Stimulated activated CD4-positive, alpha-beta T cell treated with anti-CD3 and anti-CD28 coated beads, Interleukin-4, amount 100 ng/mL, for 24 hours (primary cell): ENCODE measurements around the gene TUBB2B.

Source experiments
- DNase-seq: peaks from one replicate; pipeline ENCODE4 v3.0.0-alpha.2; 2020

Gene TUBB2B

DNA sequence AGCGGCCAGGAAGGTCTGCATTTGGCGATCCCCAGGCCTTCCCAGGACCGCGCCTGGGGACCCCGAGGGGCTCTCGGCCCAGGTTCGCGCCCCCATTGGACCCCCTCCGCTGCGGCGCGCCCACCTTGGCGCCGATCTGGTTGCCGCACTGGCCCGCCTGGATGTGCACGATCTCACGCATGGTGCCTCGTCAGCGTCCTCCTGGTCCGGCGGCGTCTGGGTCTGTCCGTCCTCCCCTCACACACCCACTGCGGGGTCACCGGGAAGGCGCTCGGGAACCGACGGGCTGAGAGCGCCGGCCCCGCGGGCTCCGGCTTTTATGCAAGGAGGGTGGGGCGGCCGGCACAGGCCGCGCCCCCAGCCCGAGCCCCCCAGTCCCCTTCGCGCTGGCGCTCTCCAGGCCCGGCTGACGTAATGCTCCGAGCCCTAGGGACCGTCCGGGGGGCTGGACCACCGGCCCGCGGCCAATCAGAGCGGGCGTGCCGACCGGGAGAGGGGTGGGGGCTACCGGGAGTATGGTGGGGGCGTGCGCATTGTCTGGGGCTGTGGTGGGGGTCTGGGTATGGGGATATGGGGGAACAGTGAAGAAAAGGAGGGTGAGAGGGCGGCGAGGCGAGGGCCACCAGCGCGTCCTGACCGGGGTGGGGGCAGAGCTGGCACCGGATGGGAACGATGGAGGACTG, at the start of gene TUBB2B:
TSS of gene TUBB2B (minus strand) at position 291 of the 683 bp plus-strand sequence. CDS start at position 181, 110 bp downstream.
- DNase-seq = no peak

DNA sequence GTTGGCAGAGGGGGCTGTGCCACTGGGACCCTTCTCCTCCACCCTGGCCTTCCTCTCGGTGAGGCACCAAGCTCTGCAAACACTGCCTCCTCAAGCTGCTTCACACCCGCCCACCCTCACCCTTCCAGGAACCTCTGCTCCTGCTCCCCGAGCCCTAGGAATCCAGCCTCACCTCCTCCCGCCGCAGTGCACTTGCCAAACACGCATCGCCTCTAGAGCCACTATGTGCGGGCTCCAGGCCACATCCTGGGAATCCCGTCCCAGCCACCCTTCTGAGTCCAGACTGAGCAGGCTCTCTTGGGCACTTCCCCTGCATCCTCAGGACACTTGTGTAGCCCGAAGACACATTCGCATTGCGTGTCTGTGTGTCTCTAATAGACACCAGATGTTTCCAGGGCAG, 49.8 kb upstream of the TUBB2B start:
- DNase-seq = no peak

DNA sequence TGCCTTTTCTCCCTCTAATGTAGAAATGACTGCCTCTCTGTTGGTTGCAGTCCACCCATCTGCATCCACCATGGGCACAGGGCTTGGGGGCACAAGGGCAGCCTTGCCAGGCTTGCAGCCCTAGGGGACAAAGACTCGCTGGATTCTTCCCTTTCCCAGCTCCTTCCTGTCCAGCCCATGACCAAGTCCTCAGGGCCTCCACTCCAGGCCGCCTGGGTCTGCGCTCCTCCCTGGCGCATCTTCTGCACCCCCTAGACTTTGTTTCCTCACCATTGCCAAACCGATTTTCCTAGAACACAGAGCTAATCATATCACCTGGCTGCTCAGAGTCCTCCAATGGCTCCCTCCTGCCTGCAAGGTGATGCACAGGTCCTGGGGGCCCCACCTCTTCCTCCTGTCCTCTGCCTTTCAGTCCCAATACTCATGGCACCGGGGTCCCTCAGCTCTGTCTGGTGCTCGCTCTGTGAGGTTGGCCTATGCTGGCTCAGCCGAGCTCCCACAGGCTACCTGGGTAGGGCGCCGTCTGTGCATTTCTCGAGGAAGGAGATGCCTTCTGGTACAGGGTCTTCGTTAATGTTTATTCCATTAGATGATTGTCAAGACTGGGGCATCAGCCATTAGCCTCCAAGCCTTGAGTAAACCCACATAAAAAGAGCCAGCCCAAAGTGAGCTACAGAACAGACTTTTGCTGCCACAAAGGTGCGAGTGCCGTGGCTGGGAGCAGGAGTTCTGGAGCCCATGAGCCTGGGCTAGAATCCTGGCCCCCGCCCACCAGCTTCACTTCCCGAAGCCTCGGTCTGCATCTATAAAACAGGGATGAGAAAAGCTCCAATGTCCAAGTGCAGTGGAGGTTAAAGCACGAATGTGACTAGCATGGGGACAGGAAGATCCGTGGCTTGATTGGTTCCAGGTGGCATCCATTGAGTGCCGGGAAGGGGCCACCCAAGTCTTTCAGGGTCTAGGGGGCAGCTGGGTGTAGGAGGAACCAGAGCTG, 49.0 kb upstream of the TUBB2B start:
- DNase-seq = no peak

DNA sequence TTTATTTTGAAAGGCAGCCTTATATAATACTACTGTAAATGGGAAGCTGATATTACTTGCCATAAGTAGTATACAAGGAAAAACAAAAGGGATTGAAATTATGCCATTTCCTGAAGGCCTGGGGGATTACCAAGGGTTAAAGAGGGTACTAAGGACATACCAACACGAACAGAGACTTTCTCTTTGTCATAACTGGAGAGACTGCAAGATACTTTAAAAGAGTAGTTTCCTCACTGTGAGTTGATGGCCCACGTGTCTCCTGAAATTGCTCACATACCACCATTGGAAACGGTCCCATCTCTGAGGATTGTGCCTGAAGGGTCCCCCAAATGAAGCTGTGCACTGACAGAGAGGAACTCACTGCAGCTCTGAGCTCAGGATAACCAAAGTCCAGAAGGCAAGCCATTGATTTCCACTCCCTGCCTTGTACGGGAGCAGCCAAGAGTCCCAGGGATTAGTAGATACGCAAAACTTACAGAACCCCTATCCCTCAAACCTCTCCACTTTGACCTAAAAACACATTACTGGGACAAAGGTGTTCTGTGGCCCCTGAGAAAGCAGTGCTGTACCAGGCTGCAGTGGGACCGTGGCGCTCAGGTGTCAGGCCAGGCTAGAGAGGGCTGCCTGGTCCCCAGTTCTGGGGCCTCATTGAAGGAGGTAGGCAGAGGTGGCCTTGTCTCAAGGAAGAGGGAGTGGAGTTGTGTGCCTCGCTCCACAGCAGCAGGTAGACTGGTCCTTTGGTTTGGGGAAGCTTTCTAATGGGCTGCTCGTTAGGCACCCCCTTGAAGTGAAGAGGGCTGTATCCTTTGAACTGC, 46.5 kb upstream of the TUBB2B start:
- no peak for DNase-seq

DNA sequence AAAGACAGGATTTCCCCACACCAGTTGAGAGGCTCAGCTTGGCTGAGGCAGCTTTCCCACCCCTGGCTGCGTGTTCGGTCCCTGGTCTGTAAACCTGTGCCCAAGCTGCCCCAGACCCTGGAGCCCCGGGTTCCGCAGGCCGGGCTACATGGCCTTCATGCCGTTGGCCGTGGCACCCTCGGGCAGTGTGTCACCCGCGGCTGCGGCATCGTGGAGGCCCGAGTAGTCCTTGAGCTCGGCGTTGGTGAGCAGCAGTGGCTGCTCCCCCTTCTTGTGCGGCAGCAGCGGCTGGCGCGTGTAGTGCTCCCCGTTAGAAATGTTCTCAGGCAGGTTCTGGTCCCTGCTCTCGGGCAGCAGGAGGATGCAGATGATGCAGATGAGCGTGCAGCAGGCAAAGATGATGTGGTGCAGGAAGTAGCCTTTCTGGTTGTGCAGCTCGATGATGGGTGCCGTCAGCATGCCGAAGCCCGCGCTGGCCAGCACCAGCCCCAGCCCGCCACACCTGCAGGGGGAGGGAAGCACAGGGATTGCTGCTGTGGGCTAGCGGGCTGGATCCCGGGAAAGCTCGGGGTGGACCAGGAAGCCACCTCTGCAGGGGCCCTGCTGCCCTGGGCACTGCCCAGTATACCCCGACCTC, 45.6 kb upstream of the TUBB2B start:
- DNase-seq = no peak

DNA sequence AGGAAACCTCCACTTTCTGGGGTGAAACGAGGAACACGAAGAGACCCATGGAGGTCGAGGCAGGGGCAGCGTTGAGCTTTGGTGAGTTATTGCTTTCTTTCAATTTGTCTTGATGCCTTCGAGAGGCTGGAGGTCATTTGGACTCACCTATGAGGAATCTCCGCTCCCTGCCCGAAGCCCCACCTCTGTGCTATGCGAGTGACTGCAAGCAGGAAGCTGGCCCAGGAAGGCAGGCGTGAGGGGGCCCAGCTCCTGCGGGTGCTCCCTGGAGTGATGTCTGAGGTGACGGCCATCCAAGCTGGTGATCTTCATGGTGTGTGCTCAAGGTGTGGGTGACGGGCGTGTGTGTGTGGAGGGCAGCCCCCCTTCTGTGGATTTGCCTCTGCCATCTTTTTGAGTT, 44.3 kb upstream of the TUBB2B start:
- no peak for DNase-seq

DNA sequence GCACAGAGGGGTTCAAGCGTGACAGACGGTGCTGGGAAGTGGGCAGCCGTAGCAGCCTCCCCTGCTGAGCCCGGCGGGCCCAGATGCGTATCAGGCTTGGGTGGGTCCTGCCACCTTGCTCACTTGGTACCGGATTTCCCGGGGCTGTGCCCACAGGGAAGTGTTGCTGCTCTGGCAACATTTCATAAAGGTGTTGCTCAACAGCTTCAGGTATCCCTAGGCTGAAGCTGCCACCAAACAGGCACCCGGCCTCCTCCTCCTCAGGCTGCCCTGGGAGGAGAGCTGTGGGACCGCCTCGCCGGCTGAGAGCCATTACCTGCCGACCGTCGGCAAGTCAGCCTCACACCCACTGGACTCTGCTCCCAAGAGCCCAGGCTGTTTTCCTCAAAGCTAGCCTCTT, 42.8 kb upstream of the TUBB2B start:
- DNase-seq = no peak

DNA sequence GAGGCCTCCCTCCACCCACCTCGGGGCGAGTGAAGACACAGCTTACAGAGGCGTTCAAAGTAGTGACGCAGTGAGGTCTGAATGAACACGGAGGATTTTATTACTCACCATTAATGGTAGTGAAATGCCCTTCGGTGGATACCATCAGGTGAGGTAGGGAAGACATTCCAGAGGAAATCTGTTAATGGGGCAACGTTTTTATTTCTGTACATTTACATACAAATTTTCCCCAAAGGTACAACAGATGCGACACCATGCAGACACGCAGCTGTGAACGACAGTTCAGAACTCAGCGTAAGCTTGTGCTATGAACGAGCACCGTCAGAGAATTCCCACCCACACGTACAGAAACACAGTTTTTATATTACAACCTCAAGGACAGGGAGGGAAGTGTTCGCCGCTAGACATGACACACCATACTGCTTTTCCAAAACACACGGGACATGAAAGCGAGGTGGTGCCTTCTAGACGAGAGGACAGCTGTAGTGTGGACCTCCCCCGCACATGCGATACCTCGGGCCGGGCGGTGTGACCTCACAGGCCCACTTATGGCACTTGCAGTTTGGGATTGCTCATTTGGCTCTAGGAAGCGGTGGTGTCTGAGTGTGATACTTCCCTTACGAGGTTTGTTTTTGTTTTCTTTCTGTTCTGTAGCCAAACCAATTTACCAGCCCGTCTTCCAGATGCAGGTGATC, 42.0 kb upstream of the TUBB2B start:
- DNase-seq = peak; percentile 39

DNA sequence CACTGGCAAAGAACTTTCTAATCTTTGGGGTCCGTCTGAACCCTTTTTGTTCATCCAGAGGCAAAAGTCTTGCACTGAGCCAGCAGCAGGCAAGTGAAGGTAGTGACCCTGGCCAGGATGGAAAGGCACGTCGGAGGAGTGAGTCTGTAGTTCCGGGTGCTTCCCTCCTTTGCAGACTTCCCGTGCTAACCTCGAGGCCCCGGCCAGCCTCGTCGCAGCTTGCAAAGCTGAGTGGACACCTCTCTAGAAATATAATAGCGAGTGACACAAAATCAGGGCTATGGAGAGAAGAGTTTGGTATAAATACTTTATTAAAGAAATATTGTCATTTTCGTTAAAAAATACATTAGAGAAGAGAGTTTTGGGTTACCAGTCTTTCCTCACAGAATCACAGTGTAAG, 41.2 kb upstream of the TUBB2B start:
- DNase-seq = no peak

DNA sequence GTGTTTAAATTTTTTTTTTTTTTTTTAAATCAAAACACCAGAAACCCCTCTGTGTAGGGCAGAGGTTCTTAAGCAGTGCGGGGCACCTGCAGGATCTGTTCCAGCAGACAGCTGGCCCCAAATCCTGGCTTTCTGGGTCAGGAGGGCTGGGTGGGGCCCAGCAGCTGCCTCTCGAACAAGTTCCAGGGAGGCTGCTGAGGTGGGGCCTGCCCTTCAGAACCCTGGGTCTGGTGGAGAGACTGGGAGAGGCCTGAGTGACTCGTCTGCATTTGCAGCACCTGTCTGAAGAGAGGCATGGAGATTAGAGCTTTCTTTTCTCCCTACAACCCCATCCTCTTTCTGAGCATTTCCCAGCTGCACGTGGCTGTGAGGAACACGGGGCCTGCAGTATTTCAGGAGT, 39.7 kb upstream of the TUBB2B start:
- DNase-seq = no peak

DNA sequence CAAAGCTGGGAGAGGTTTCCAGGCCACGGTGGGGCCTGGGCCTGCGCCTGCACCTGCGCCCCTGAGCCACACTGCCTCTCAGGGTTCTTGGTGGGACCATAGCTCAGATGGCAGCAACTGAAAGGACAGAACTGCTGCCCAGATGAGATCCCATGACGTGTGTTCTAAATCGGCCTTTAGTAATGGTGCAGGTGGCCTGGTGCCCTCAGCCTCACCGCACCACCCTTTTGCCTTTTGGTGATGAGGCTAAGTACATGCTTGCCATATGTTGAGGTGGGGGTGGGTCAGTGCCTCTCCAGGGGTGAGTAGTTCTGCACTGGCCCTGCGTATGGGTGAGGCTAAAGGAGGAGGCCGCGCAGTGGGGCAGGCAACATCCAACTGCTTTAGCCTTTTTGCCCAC, 38.7 kb upstream of the TUBB2B start:
- DNase-seq = no peak

DNA sequence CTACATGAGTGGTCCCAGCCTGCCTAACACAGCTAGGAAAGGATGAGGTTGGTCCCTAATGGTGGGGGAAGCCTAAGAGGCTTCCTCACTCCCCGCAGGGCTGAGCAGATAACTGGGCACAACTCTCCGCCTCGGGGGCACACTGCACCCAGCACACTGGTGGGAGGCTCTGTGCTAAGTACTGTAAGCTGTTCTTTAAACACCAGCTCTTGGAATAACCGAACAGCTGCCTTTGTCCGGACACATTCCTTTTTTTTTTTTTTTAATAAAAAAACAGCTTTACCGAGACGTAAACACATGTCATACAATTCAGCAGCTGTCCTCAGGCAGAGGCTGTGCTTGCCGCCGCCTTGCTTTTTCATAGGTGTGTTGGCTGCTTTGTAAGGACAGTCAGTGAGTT, 38.2 kb upstream of the TUBB2B start:
- DNase-seq = no peak

DNA sequence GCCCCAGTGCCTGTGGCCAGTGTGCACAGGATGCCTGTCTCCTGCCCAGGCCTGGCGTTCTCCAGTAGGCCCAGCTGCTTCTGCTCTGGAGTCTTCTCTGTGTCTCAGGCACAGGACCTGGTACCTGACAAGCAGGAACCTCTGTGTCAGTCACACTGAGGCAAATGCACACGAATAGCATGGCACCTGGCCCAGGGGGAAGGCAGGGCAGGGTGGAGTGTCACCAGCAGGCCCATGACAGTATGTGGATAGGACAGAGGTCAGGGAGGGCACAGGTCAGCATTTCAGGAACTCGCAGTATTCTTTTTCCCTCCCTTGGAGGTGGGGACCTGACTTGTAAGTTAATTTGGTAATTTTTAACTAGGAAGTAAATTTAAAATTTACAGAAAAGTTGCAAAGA, 36.9 kb upstream of the TUBB2B start:
- DNase-seq = no peak

DNA sequence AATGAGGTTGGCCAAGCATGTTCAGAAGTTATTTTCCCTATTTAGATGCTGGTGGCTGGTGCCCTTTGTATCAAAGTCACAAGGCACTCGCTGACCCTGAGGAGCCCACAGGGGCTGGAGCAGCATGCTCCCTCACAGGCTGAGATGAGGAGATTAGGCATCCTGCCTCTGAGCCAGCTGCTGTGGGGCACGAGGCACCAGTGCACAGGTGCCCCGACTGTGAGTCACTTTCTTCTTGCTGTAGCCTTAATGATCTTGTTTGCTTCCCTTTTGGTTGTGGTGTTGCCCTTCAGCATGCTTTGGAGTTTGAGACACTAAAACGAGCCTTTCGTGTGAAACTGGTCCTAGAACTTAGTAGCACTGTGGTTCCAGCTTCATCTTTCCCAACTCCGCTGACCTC, 35.6 kb upstream of the TUBB2B start:
- no peak for DNase-seq

DNA sequence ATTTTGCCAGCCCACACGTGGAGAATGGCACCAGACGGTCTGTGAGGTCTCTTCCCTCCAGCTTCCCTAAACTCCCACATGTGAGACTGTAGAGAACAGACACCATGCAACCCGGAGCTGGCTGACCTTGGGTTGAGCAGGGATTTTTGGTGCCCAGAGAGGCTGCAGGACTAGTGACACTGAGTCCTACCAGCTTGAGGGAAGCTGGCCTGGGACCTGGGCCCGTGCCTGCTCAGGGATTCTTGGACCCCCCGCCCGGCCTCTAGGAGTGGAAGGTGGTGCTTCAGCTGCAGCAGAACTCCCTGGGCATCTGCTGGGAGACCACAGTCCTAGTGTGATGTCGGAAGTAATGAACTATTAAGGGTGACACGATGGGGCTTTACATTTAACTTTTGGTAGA, 34.5 kb upstream of the TUBB2B start:
- no peak for DNase-seq

DNA sequence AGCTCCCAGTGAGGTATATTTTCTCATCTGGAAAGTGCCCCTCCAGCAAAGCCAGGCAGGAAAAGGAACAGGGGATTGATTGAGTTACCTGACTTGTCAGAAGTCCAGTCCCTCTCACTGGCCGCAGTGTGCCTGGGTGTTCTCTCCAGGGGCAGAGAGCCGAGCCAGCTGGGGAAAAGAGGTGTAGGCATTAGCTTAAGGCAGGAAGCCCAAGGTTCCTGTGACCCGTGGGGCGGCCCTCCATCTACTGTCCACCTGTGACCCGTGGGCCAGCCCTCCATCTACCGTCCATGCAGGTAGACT, 34.0 kb upstream of the TUBB2B start:
- no peak for DNase-seq

DNA sequence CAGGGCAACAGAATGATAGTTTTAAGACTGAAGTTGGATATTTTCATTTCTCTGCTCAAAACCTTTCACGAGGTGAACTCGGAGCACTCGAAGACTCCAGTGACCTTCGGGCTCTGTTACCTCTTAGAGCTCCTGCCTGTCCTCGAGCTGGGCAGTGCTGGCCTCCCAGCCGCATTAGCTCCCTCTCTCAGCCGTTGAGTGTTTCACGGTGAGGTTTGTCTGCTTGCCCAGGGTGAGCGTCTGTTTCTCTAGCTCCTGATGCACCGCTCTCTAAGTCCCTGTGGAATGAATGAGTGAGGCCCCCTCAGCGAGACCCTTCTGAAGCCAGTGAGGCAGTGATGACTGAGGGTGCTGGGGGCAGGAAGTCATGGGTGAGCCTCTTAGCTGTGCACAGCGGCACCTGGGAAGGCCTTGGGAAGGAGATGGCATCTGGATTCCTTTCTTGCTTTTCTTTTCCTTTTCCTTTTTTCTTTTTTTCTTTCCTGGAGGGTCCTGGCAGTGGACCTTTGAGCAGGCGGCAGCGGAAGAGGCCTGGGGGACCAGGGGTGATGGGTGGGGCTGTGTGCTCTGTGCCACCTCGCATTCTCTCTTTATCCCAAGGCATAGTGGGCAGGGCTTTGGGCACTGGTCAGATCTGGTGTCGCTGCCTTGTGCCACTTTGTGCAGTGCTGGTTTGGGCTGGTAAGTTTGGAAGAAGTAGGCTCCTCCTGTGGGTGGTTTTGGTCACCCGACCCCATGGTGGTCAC, 33.5 kb upstream of the TUBB2B start:
- DNase-seq = no peak

DNA sequence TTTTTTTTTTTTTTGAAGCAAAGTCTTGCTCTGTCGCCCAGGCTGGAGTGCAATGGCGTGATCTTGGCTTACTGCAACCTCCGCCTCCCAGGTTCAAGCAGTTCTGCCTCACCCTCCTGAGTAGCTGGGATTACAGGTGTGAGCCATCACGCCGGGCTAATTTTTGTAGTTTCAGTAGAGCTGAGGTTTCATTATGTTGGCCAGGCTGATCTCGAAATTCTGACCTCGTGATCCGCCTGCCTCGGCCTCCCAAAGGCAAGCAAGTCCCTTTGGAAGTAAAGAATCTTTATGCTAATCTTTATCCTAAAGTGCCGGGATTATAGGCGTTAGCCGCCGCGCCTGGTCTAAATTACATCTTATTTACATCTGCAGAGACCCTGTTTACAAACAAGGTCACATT, 32.8 kb upstream of the TUBB2B start:
- no peak for DNase-seq

DNA sequence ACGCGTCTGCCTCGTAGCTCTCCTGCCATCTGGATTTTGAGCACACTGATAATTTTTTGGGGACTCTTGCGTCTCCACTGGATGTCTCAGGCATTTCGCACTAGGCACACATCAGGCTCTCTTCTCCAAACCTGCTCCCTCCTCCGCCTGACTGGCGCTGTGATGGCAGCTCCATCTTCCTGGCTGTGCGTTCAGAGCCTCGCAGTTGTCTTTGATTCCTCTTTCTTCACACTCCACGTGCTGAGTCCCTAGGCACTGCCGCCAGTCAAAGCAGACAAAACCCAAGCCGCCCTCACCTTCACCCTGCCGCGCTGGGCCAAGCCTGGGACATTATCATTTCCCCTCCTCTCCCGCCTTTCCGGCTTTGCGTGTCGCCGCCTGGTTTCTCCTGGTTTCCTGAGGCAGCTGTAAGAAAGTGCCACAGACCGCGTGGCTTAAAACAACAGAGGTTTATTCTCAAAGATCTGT, 32.1 kb upstream of the TUBB2B start:
- peak; percentile 36 for DNase-seq

DNA sequence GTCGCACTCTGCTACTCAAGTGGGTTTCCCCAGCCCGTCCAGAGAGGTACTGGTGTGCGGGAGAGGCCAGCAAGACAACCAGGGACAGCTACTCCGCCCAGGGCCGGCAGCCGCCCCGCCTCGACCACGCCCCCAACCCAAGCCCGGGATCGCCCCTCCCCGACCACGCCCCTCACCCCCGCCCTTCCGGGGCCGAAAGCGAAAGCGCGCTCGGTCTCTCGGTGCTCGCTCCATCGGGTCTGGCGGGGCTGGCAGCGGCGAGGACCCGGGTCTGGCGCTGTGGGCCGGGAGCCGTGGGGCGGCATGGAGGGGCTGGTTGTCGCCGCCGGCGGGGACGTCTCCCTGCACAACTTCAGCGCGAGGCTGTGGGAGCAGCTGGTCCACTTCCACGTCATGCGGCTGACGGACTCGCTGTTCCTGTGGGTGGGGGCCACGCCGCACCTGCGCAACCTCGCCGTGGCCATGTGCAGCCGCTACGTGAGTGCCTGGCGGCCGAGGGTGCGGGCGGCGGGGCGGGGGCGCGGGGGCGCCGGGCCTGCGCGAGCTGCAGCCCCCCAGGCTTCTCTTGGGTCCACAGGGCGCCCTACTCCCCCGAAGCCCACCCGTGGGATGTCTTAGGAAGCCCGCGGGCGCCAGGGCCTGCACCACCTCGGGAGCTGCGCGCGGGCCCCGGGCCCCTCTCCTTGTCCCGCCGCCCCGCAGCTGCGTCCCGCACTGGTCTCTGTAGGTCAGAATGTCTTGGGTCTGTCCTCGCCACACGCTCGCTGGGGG, 31.5 kb upstream of the TUBB2B start, which contains the start of gene PSMG4:
TSS of gene PSMG4 (plus strand) at position 228 of the 771 bp plus-strand sequence. CDS start at position 304, 76 bp downstream.
- peak; percentile 94 for DNase-seq

DNA sequence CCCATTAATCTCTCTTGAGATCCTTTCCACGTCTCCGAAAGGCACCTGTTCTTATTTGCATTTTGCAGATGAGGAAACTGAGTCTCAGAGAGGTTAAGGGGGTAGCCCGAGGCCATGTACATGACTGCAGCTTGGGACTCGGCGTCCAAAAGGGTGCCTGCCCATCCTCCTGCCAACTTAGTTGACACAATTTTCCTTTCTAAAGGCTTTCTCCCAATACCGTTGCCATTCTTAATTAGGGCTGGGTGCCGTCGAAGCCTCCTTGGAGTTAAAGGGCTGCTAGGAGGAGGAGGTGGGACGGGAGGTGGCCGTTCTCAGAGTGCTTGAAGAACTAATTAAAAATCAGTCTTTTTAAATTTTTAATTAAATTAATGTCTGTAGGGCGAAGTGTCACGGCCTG, 30.7 kb upstream of the TUBB2B start:
- DNase-seq = no peak
